Measurements from ENCODE around the gene RHOB.

DNA sequence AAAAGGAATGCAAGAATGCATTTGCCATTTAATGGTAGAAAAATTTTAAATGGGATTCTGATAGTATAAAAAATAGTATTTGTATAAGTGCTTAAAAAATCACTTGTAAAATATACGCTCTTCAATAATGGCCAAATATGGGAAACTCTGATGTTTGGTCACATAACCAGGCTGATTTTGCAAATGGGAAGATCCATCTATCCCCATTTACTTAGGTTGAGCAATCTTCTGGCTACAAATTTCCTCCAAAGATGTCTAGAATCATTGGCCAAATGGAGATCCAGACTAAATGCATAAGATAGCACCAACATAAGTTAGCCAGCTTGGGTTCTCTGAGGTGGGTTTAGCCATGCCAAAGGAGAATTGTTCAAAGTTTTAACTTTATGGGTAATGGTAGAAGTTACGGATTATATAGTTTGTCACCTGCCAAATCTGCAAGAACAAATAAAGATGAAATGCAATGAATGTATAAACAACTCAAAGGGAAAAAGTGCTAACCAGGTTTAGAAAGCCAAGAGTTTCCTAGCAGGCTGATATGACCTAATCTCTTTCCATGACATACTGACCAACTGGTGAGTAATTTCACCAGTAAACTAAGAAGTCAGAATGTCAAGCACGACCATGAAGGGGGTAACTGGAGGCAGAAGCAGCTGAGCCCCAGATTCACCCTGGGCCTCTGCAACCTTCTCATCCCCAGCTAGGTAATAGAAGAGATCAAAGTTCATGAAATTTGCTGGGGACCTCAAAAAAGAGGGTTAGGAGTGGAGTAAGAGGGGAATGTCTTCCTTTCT, 10.0 kb downstream of the RHOB start:
- TF ChIP-seq POLR2AphosphoS5 (IDR thresholded peaks at IDR 0.05; ENCODE audit: low read depth, low read length) (no peak), SIN3A (IDR thresholded peaks at IDR 0.05; ENCODE audit: borderline replicate concordance, insufficient read depth, low read length) (no peak), TAF1 (IDR thresholded peaks at IDR 0.05; ENCODE audit: borderline replicate concordance, insufficient read depth, low read length) (no peak)
- TF ChIP-seq, protein P1, sequence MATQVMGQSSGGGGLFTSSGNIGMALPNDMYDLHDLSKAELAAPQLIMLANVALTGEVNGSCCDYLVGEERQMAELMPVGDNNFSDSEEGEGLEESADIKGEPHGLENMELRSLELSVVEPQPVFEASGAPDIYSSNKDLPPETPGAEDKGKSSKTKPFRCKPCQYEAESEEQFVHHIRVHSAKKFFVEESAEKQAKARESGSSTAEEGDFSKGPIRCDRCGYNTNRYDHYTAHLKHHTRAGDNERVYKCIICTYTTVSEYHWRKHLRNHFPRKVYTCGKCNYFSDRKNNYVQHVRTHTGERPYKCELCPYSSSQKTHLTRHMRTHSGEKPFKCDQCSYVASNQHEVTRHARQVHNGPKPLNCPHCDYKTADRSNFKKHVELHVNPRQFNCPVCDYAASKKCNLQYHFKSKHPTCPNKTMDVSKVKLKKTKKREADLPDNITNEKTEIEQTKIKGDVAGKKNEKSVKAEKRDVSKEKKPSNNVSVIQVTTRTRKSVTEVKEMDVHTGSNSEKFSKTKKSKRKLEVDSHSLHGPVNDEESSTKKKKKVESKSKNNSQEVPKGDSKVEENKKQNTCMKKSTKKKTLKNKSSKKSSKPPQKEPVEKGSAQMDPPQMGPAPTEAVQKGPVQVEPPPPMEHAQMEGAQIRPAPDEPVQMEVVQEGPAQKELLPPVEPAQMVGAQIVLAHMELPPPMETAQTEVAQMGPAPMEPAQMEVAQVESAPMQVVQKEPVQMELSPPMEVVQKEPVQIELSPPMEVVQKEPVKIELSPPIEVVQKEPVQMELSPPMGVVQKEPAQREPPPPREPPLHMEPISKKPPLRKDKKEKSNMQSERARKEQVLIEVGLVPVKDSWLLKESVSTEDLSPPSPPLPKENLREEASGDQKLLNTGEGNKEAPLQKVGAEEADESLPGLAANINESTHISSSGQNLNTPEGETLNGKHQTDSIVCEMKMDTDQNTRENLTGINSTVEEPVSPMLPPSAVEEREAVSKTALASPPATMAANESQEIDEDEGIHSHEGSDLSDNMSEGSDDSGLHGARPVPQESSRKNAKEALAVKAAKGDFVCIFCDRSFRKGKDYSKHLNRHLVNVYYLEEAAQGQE (IDR thresholded peaks at IDR 0.05; ENCODE audit: insufficient read depth in 1 of 2, low read depth in 2 of 2, low read length in 2 of 2): no peak

All from PFSK-1 (cell line).